ENCODE results near the gene ACSM5.

DNA sequence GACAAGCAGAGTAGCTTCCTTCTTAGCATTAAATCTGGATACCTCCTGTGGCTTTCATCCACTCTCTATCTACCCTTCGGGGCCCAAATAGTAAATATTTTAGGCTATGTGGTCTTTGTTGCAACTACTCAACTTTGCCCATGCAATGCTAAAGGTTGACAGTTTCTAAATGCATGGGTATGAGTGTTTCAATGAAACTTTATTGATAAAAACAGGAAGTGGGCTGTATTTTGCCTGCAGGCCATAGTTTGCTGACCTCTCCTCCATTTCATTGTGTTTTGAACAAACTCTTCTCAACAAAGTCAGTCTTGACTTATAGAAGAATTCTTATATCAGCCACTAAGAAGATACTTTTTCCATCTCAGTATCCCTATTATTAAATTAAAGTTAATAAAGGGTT lies 76.1 kb downstream of the ACSM5 start:
- TF ChIP-seq CTCF (conservative IDR thresholded peaks at IDR 0.05; ENCODE audit: low read depth, low read length), result no peak
- no peak for TF ChIP-seq EZH2 (IDR thresholded peaks at IDR 0.05; ENCODE audit: borderline replicate concordance, low read depth, low read length, poor library complexity, severe bottlenecking)

Data from A673 (cell line).